GM19238 (cell line): ENCODE measurements around the gene TMEM208.

ENCODE experiments used
- DNase-seq: peaks from one replicate; pipeline ENCODE4 v3.0.0; 2011; ENCODE audit warnings: low spot score; ENCODE audit not compliant: insufficient read length

TMEM208 gene

GRCh38 chr16:67249178-67250044, 22.5 kb downstream of the TMEM208 start:
- DNase-seq: no peak

- DNase-seq: no peak
These were observed 23.1 kb downstream of the TMEM208 start for GRCh38 chr16:67250045-67250327.

- no peak for DNase-seq
These were observed 25.9 kb downstream of the TMEM208 start for GRCh38 chr16:67252609-67253497.

GRCh38 chr16:67254801-67255552, 28.0 kb downstream of the TMEM208 start:
- DNase-seq: no peak

GRCh38 chr16:67255553-67256221, 28.8 kb downstream of the TMEM208 start:
- no peak for DNase-seq

GRCh38 chr16:67256701-67257230, 29.8 kb downstream of the TMEM208 start:
- no peak for DNase-seq

GRCh38 chr16:67257486-67258160, 30.7 kb downstream of the TMEM208 start:
- no peak for DNase-seq

GRCh38 chr16:67258161-67258835, 31.4 kb downstream of the TMEM208 start:
- DNase-seq: no peak

- no peak for DNase-seq
These were observed 32.8 kb downstream of the TMEM208 start for GRCh38 chr16:67259705-67260104.

GRCh38 chr16:67260426-67261063, 33.6 kb downstream of the TMEM208 start:
- DNase-seq: peak; percentile 62

- no peak for DNase-seq
These were observed 36.3 kb downstream of the TMEM208 start for GRCh38 chr16:67263201-67263600.

GRCh38 chr16:67264277-67264676, 37.3 kb downstream of the TMEM208 start:
- no peak for DNase-seq

- DNase-seq: no peak
These were observed 37.9 kb downstream of the TMEM208 start for GRCh38 chr16:67264866-67265265.

- DNase-seq: no peak
These were observed 38.9 kb downstream of the TMEM208 start for GRCh38 chr16:67265834-67266233.

GRCh38 chr16:67268136-67268579, 41.2 kb downstream of the TMEM208 start:
- DNase-seq: no peak

- no peak for DNase-seq
These were observed 42.8 kb downstream of the TMEM208 start for GRCh38 chr16:67269766-67270165.

- no peak for DNase-seq
These were observed 44.0 kb downstream of the TMEM208 start for GRCh38 chr16:67270931-67271338.

GRCh38 chr16:67271446-67271845, 44.5 kb downstream of the TMEM208 start:
- DNase-seq: no peak

- DNase-seq: no peak
These were observed 48.4 kb downstream of the TMEM208 start for GRCh38 chr16:67275321-67275720.
